ENCODE data around the gene HELZ2. TPM values are rescaled to one million over a fixed set of nuclear protein-coding genes. Genes with fewer than 3 reads are reported as not detected.
"Not testable (repeated sequence)": the region's sequence is repeated elsewhere in the genome, so short reads cannot be mapped to it uniquely, and the experiment has no call there.

HELZ2 gene
- total RNA-seq, 1 donor from 2014 or later: 12.1 TPM

DNA sequence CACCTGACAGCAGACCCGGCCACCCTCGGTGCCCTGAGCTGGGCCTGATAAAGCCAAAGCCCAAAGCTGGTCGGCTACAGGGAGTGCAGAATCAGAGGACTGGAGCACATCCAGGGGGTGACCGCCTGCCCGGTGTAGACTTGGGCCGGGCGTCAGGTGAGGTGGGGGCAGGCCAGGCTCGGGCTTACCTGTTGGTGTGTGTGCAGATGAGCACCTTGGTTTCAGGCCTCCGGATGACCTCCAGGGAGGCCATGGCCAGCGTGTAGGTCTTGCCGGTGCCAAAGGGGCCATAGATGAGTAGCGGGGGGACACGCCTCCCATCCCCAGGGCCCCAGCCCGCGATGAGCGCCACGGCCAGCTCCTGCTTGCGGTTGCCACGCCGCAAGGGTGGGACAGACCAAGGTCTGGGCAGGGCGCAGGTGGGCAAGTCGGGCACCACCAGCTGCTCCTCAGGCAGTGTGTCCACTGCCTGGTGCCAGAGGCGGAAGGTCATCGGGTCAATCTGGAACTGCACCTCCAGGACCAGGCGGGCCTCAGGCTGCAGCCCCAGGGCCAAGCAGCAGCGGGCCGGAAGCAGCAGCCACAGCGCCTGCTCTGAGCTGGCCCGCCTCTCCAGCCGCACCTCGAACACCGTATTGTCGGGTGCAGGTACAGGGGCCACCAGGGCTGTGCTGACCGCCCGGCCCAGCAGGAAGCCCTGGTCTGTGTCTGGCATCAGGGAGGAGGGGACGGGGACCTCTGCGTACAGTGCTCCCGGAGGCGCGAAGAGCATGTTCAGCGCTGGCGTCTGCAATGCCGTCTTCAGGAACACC is 5.7 kb downstream of the HELZ2 start:
- DNase-seq (ENCODE audit: low spot score): no peak
- intact Hi-C loops (cut with DNase I): no loop called here

DNA sequence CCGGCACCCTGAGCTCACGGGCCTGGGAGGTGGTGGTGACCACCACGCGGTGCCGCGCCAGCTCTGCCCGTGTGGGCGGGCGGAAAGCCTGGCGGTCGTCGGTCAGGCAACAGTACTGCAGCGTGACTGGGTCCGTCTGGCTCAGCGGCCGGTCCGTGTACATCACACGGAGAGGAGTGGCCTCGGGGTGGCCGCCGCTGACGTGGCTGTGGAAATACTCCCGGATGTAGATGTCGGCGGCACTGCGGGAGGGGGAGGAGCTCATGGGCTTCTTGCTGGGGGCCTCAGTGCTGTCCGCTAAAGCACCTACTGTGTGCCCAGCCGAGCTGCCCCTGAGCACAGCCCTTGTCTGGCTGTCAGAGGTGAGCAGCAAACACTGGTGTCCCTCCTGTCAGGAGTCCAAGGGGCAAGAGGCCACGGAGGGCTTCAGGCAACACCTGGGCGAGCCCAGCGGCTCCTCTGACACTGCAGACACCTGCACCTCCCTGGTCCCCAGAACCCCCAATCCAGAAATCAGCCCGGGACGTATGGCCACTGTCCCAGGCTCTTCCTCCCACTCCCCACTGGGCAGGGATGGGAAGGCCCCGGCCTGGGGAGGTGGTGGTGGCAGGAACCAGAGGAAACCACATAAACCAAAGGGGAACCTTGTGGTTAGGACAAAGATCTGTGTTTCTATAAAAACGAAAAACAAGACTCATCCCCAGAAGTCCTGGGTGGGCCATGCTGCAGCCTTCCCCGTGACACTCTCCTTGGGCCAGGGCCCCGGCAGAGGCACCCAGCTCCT is 6.5 kb downstream of the HELZ2 start:
- intact Hi-C loops (cut with DNase I): no loop called here
- DNase-seq (ENCODE audit: low spot score): peak; percentile 91

DNA sequence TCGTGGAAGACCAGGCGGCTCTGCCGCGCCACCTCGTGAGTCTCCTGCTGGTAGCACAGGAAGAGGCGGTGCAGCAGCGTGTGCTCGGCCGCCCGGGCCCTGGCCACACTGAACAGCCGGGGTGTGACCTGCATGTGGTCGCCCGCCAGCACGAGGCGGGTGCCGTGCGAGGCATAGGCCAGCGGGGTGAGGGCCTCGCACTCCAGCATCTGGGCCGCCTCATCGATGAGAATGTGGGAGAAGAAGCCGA is 7.0 kb downstream of the HELZ2 start:
- DNase-seq (ENCODE audit: low spot score): no peak
- intact Hi-C loops (cut with DNase I): no loop called here

- DNase-seq (ENCODE audit: low spot score): no peak
- intact Hi-C loops (cut with DNase I): no loop called here
Observed at GRCh38 chr20:63566395-63567135, 7.5 kb downstream of the HELZ2 start.

- no peak for DNase-seq (ENCODE audit: low spot score)
- intact Hi-C loops (cut with DNase I): no loop called here
Observed at GRCh38 chr20:63565699-63566335, 8.2 kb downstream of the HELZ2 start.

- DNase-seq (ENCODE audit: low spot score): no peak
Observed at GRCh38 chr20:63565021-63565698, 8.9 kb downstream of the HELZ2 start.

GRCh38 chr20:63564036-63564810 is 9.8 kb downstream of the HELZ2 start:
- DNase-seq (ENCODE audit: low spot score): no peak
- intact Hi-C loops (cut with DNase I): no loop called here

More at GRCh38 chr20:63565021-63565698, 8.9 kb downstream of the HELZ2 start:
- intact Hi-C loops (cut with DNase I): no loop called here

DNA sequence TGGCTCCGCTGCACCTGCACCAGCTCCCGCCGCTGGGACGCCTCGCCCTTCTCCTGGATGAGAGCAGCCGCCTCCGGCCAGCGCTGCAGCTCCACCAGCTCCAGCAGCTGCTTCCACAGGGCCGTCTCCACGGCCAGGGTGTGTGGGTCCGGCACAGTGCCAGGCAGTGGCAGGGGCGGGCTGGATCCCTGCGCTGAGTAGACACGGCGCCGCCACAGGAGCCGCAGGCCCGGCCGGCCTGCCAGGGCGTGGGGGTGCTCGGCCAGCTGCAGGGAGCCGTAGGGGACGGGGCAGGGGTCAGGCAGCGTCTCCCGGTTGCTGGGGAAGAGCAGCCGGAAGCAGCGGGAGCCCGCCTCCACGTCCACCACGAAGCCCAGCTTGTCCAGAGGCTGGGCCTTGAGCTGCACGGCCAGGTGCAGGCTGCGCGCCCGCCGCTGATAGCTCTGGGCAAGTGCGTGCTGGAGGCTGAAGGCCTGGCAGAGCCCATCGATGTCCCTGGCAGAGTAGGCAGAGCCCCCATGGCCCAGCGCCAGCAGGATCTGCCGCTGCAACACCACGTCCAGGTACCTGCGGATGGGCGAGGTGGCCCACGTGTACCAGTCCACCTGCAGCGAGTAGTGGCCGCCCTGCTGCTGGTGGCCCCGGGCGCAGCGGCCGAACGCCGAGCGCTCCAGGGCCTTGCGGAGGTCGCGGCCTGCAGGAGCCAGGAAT is 10.7 kb downstream of the HELZ2 start:
- intact Hi-C loops (cut with DNase I): no loop called here
- DNase-seq (ENCODE audit: low spot score): no peak

DNA sequence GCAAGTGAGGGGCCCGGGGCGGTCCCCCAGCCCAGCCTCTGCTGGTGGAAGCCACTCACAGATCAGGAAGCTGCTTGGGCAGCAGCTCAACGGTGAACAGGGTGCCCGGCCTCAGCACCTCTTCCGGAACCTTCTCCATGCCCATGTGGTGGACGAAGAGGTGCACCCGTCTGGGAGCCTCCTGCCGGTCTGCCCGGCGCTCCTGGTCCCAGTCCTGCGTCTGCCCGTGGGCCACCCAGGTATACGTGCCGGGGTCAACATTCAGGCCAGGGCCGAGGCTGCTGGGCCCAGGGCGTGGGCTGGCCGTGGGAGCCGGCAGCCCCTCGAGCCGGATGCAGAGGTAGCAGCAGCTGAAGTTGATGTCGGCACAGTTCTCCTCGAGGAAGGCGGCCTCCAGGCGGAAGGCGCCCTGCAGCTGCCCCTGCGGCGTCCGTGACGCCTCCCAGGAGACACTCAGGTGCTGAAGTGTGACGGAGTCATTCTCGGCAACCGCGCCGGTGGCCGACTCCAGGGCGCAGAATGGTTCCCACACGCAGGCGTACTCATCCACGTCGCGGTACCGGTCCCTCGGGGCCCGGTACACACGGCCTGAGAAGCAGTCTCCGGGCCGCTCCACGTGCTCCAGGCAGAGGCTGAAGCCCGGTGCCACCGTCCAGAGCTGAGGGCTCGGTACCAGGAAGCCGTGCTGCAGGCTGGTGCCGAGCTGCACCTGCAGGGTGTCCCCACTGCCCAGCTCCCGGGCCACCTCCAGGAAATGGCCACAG is 11.4 kb downstream of the HELZ2 start:
- intact Hi-C loops (cut with DNase I): no loop called here
- DNase-seq (ENCODE audit: low spot score): no peak

DNA sequence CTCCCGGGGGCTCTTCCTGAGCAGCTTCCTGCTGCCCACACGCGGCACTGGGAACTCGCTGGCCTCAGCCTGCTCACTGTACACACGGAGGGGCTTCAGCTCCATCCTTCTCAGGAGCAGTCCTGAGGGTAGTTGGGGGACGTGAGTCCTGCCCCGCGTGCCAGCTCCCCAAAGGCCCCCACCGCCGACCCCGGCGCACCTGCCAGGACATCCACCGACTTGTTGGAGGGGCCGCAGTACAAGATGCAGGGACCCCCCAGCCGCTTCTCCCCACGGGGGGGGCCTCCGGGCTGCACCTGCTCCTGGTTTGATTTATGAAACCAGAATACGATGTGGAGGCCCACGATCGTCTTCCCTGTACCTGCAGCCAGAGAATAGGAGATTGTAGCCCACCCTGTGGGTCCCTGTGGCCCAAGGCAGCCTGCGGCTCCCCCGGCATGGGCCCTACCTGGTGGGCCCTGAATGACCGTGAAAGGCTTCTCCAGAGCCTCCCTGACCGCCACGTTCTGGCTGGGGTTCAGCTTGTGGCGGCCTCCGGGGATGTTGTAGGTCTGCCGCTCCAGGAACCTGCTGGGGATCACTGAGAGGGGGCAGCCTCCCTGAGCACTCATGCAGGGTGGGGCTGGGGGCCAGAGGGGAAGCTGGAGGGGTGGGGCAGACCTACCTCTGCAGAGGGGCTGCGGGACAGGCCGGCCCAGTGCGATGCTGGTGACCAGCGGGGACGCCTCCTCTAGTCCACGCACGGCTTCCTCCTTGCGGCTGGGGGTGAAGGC is 12.2 kb downstream of the HELZ2 start:
- no peak for DNase-seq (ENCODE audit: low spot score)
- intact Hi-C loops (cut with DNase I): no loop called here

GRCh38 chr20:63560856-63561609 is 13.0 kb downstream of the HELZ2 start:
- no peak for DNase-seq (ENCODE audit: low spot score)
- intact Hi-C loops (cut with DNase I): no loop called here

DNA sequence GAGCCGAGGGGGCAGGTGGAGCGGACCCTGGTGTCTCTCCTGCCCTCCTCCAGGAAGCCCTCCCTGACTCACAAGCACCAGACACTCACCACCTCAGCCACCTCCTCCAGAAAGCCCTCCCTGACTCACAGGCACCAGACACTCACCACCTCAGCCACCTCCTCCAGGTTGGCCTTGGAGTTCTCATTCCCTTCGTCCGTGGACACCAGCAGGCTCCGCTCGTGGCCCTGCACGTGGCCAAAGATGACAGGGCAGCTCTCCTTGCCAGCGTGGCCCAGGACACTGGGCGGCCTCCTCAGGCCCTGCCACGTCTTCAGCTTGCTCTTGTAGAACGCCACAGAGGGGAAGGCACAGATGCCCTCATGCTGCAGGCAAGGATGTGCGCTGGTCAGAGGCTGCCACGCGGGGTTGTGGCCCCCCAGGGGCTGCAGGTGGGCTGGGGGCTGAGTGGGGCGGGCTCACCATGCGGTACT is 13.7 kb downstream of the HELZ2 start:
- intact Hi-C loops (cut with DNase I): no loop called here
- DNase-seq (ENCODE audit: low spot score): no peak

DNA sequence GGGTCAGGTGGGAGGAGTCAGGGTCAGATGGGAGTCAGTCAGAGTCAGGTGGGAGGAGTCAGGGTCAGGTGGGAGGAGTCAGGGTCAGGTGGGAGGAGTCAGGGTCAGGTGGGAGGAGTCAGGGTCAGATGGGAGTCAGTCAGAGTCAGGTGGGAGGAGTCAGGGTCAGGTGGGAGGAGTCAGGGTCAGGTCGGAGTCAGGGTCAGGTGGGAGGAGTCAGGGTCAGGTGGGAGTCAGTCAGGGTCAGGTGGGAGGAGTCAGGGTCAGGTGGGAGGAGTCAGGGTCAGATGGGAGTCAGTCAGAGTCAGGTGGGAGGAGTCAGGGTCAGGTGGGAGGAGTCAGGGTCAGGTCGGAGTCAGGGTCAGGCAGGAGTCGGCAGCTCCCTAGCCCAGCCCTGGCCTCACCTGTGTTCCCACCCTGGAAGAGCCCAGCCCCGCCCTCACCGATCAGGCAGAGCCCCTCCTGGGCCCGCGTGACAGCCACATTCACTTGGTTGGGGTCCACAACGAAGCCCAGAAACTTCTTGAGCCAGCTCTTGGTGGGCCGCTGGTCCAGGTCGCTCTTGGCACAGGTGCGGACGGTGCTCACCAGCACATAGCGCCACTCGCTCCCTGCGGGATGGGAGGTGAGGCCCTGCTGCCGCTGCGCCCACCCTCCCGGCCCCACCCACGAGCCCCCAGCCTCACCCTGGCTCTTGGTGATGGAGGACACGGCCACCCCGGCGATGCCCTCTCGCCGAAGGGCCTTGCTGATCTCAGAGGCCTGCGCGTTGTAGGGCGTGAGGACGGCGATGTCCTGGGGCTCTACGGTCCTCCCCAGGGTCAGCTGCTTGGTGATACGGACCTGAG is 14.3 kb downstream of the HELZ2 start:
- intact Hi-C loops (cut with DNase I): not testable (repeated sequence)

GRCh38 chr20:63558804-63559484 is 15.1 kb downstream of the HELZ2 start:
- intact Hi-C loops (cut with DNase I): no loop called here
- no peak for DNase-seq (ENCODE audit: low spot score)

More for the DNA sequence above, 14.3 kb downstream of the HELZ2 start:
- DNase-seq (ENCODE audit: low spot score): not testable (repeated sequence)
